Suppressor macrophage treated with lipopolysaccharide for 4 hours (primary cell): Measurements from ENCODE around the gene FUT7.
"Not testable (repeated sequence)": the region's sequence is repeated elsewhere in the genome, so short reads cannot be mapped to it uniquely, and the experiment has no call there.

ENCODE experiments used
- DNase-seq: peaks from one replicate; pipeline ENCODE4 v3.0.0-alpha.2; 2020

Gene FUT7

DNA sequence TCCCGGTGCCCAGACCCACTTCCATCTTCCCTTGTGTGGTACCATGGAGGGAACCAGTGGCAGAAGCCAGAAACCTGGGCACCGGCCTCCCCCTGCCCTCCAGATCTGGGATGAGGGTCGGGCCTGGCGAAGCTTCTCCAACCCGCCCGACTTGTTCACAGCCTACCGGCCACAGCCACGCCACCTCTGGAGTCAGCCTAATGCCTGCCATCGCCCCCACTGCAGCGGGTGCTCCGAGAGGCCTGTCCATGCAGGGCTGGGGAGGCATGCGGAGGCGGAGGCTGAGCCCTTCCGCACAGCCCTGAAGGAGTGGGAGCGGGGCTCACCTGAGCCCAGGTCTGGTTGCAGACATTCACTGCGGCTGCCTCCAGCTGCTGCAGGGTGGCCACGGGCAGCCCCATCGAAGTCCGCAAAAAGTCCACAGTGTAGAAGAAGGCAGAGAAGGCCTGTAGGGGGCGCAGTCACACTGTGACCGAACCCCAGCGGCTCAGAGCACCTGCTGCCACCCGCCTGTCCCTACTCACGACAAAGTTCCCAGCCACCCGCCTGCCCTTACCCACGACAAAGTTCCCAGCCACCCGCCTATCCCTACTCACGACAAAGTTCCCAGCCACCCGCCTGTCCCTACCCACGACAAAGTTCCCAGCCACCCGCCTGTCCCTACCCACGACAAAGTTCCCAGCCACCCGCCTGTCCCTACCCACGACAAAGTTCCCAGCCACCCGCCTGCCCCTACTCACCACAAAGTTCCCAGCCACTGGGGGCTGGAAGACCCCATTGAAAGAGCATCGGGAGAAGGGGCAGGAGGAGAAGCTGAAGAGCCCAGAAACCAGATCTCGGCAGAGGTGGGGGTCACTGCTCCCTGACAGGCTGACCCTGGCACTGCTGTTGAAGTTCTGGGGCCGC is 17.9 kb upstream of the FUT7 start:
- DNase-seq = peak; percentile 53

DNA sequence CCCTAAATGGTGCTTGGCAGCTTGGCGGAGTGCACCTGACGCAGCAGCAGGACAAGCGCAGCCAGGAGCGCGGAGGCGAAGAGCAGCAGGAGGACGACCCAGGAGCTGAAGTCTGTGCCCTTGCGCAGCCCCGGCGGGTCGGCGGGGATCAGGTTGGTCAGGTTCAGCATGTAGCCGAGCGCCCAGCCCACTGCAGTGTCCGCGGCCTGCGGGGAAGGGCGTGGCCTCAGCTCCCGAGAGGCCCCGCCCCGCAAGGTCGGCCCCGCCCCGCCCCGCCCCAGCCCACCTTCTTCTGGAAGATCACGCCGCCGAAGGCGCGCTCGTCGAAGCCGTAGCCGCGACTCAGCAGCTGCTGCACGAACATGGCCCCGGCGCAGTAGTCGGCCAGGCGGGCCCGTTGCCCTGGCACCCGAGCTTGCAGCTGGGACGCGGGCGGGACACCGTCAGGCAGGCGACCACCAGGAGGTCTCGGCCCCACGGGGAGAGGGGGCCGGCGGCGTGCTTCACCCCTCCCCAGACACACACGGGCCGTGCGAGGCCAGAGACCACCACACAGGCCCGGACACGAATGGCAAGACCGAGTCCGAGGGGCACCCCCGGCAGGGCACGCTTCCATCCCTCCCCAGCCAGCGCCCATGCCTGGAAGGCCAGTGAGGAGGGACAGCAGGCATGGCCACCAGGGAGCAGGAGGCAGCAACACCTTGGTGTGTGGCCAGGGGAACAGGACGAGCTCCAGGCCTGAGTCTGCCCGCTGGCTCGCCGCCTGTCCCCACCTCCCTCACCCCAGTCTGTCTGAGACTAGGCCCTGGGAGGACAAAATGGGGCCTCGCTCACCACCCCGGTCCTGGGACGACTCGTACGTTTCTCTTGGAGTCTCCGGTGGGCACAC is 17.0 kb upstream of the FUT7 start:
- DNase-seq = no peak

DNA sequence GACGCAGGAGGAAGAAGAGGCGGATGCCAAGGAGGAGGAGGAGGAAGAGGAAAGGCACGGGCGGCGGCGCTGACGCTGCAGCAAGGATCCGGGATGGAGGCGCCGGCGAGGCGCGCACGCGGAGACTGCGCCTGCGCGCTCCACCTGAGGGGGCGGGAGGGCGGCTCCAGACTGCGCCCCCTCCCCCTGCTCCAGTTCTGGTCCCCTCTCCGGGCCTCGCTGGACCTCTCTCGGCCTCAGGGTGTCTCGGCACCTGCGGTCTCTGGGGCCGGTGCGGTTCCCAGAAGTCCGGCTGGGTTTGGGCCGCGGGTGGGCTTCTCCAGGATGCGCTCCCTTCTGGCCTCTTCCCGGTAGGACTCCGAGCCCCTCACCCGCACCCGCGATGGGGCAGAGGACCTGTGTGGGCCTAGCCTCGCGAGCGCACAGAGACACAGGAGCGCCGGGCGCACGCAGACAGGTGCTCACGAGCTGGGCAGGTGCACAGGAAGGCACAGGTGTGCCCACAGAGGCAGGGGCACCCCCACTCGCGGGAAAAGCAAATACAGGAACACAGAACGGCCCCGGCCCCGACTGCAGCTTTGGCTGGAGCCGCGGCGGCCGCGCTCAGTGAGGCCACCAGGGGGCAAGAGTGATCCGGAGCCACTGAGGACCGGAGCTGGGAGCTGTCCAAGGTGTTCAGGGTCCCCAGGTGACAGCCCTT is 14.3 kb upstream of the FUT7 start, which contains the start of gene NPDC1:
NPDC1 (minus strand) TSS at position 90 of the 700 bp plus-strand sequence. CDS start 188 bp downstream, outside the sequence.
- DNase-seq = peak; percentile 78

DNA sequence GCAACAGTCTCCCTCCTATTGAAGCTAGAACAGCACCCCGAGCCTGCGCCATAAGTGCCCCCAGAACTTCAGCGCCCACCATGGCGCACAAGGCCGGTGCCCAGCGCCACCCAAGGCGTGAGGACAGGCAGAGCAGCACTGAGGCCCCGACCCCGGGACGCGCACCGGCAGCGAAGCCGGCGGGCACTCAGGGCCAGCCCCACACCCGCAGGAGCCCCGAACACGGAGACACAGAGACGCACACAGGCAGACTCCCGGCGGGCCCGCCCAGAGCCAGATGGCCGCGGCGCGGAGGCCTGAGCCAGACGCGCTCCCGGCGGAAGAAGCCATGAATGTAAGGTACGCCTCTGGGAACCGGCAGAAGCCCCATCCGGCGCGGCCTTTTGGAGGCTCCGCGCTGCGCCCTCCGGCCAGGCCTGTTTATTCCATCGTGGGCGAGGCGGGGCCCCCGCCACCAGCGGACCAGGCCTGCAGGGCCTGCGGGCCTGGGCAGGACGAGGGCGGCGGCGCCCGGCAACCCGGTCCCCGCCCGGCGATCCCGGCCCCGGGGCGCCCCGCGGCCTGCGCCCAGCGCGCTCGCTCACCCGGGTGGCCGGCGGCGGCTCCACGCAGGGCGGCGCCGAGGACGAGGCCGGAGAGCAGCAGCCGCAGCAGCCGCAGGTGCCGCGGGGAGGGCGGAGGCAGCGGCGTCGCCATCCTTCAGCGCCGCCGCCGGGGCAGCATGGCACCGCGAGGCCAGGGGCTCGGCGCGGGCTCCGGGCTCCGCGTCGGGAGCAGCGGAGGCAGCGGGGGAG is 13.6 kb upstream of the FUT7 start:
- no peak for DNase-seq

DNA sequence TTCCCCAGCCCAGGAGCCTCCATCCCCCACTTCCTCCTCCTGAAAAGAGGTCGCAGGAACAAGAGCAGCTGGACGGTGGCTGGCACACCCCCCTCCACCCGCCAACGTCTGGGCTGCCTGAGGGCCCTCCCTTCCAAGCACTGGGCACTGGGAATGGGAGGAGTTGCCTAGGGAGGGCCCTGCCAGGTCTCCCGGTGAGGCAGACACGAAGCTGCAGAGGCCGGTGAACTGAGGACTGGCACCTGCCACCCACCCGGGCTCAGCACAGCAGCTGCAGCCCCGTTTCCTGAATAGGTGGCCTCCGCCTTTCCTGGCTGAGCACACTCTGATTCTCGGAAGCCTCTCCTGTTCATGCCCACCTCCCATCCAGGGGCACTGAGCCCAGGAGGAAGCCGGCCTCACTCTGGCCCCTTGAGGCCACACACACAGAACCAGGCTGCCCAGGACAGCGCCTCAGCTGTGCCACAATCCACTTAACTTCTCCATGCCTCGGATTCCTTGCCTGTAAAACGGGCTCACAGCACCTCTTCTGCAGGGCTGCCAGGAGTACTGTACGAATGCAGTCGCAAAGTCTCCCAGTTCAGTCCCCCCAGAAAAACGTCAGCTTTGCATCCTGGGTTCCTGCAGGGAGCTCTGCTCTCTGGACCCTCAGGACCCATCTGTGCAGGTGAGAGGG is 12.8 kb upstream of the FUT7 start:
- DNase-seq = no peak

DNA sequence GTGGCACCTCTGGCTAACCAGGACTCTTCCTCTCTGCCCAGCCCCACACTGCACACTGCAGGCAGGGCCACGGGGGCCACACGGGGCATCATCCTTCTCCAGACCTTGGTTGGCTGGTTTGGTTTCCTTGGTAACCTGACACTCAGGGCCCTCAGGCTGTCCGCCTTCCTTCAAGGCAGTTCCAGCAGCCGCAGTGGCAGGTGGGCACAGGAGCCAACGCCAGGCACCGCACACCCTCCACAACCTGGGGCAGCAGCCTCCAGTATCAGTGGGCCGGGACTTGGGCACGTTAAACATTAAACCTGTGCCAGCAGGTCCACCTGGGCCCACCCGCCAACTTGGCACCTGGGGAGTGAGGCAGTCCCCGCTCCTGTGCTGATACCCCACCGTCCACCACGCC is 12.1 kb upstream of the FUT7 start:
- DNase-seq = no peak

DNA sequence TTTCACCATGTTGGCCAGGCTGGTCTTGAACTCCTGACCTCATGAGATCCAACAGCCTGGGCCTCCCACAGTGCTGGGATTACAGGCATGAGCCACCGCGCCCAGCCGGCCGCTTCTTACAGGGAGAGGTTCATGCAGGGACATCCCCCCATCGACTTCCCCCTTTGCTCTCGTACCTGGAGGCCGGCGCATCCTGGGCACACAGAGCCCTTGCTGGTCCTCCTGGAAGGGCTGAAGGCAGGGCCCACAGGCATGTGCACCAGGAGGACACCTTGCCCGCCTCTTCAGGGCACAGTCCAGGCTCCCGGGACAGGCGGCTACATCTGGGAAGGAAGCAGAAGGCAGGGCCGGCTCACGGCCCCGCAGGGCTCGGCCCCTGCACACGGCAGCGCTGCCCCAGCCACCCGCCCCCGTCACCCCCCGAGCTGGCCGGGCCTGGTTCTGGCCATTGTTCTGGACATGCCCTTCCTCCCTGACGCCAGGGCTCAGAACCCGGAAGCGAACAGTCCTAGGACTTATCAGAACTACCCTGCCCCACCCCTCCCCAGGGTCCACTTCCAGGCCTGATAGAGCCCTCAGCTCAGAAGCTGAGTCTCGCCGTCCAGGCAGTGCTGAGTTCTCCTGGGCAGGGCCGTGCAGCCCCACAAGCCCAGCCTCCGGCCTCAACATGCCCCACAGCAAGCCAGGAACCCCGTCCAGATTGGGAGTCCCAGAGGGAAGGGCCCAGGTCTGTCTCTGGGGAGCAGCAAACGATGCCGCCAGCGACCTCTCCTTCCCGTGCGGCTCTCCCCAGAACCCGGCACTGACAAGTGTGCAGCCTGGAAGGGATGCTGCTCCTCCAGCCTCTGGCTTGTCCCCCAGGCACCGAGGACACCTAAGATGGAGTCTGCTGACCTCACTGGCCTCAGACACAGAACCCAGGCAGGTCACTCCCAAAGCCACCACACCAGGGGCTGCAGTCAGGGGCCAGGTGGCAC is 11.2 kb upstream of the FUT7 start:
- no peak for DNase-seq

DNA sequence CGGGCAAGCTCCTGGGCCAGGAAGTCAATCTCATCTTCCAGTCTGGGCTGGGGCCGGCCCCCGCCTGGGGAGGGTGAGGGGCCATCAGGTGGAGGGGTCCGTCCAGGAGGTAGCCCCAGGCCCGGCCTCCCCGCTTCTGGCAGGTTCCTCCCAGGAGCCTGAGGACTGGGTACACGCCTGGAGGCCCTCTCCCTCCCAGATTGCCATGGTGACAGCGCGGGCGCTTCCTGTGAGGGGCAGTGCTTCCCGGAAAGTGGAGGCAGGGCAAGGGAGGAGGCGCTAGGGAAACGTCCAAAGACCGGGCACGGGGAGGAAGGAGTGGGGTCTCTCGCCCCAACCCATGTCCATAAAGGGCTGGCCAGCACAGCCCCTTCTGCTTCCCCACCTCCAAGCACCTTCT is 9.2 kb upstream of the FUT7 start:
- DNase-seq = no peak

DNA sequence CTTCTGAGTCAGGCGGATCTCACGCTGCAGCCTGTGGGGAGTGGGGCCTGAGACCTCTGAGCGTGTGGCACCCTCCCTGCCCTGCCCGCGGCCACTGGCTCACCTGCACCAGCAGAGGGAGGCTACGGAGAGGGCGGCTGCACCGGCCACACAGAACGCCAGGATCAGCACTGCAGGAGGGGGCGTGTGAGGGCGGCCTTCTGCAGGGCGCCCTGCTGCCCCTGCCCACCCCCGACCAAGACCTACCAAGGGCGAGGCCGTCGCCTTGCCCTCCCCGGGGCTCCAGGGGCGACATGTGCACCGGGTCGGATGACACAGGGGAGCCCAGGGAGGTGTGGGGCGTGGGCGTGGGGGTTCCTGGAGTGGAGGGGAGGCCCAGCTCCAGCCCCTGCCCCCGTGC is 8.7 kb upstream of the FUT7 start:
- no peak for DNase-seq

DNA sequence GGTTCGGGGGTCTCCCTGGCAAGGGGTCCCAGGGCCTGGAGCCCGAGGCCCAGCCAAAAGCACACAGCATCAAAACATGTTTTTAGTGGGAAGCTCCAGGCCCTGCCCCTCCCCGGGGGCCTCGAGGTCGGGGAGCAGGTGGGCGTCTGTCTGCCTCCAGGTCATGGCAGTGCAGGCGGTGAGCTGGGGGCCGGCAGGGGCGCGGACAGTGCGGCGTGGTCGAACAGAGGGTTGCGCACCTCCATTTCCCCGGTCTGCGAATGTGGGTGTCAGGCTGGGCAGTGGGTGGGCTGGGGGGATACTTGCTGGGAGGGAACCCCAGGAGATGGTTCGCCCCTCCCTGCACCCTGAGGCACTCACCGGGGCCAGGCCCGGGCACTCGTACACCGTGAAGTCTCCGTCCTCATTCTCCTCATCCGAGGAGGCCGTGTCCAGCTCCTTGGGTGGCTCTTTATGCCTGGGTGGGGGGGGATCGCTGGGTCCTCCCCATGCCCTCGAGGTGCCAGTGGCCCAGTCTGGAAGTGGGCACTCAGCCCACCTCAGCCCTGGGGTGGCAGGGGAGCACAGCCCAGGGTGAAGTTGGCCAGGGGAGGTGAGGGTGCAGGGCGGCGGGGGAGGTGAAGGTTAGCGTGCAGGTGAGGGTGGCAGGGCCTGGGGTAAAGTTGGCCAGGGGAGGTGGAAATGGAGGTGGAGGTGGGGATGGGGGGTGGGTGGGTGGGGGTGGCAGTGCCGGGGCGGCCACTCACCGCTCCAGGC is 7.9 kb upstream of the FUT7 start:
- no peak for DNase-seq

DNA sequence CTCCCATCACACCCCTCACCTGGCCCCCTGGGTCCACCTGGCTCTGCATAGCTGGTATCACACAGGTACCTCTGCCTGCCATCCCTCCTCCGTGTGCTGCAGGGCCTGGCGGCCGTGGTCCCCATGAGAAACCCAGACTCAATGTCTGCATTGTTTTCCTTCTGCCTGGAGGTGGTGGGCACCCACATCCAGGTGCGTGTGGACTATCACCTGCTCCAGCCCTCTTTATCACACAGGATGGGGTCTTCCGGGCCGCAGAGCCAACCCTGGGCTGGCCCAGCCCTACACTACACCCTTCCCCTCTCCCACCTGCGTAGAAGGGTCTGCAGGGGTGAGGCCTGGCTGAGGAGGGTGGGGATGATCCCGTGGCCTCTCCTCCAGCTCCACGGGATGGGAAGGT is 7.0 kb upstream of the FUT7 start:
- no peak for DNase-seq

DNA sequence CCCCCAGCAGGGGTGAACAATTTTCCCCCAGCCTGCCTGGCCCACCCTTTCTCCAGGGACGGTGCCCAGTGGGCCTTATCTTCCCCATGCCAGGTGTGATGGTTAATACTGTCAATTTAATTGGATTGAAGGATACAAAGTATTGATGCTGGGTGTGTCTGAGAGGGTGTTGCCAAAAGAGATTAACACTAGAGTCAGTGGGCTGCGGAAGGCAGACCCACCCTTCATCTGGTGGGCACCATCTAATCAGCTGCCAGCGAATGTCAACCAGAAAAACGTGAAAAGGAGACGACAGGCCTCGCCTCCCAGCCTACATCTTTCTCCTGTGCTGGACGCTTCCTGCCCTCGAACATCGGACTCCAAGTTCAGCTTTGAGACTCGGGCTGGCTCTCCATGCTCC is 5.6 kb upstream of the FUT7 start:
- no peak for DNase-seq

DNA sequence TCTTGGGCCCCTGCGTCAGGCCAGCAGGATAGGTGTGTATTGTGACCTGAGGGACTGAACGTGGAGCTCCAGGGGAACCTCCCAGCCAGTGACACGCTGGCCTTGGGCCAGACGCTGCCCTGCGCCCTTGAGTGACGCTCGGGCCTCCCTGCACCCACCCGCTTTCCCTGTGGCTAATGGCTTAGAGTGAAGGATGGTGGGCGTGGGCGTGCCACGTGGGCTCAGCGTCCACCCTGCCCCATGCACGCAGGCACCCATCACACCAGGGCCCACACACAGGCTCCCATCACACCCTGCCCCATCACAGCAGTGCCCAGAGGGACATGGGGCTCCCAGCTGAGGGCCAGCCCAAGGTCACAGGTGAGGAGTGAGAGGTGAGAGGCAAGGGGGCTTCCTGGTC is 5.1 kb upstream of the FUT7 start:
- DNase-seq = no peak

DNA sequence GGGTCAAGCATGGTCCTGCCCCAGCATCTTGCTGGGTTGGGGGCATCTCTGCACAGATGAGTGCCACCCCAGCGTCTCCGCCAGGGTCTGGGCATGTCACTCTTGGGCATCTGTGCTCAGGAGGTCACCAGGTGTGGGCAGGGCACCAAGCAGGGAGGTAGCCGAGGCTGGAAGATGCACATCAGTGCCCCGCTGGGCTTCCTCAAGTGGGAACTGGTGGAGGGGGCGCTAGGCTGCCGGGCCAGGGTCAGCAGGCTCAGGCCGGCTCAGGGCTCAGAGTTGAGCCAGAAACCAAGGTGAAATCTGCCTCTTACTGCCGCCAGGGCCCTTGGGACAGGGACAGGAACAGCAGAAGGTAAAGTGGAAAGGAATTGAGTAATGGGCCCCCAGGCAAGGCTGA is 4.0 kb upstream of the FUT7 start:
- DNase-seq = no peak

DNA sequence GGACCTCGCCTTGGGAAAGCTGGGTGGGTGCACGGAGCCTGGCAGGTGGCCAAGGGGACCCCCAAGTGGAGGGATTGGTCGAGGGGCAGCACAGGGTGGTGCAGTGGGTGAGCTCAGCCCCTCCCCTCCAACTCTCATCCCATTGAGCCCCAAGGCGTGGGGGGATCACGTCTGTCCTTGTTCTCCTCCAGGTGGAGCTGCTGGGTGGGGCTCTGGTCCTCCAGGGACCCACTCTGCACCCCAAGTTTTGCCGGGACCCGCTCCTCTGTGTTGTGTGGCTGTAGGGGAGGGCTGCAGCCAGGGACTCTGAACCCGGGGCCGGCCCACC is 3.6 kb upstream of the FUT7 start:
- no peak for DNase-seq

DNA sequence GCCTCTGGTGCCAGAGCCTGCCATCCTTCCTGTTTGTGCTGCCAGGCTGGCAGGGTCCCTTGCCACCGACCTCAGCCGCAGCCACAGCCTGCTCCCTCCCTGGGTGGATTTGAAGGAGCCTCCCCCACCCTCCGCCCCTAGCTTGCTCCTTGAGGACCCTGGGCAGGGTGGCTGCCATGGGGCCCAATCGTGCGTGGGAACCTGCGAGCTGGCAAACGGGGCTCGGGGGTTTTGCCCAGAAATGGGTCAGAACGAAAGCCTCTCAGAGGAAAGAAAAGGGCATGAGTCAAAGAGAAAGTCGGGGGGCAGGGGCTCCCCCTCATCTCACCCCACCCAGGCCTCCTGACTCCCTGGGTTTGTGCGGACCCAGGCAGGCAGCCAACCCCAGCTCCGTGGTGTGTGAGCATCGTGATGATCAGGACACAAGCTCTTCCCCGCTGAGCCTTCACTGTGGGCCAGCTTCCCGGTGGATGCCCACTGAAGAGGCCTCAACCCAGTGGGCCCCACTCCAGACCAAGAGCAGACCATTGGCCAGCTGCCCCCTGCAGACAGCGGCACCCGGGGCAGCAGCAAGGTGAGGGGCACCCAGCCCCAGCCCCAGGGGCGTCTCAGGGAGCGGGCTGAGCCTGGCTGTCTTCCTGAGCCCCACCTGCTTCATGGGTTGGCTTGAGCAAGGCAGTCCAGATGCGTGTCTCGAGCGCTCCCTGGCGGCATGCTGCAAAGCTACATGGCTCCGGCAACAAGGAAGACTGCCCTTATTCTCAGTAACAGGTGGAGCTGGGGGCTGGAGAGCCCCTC is 3.0 kb upstream of the FUT7 start:
- peak; percentile 89 for DNase-seq

DNA sequence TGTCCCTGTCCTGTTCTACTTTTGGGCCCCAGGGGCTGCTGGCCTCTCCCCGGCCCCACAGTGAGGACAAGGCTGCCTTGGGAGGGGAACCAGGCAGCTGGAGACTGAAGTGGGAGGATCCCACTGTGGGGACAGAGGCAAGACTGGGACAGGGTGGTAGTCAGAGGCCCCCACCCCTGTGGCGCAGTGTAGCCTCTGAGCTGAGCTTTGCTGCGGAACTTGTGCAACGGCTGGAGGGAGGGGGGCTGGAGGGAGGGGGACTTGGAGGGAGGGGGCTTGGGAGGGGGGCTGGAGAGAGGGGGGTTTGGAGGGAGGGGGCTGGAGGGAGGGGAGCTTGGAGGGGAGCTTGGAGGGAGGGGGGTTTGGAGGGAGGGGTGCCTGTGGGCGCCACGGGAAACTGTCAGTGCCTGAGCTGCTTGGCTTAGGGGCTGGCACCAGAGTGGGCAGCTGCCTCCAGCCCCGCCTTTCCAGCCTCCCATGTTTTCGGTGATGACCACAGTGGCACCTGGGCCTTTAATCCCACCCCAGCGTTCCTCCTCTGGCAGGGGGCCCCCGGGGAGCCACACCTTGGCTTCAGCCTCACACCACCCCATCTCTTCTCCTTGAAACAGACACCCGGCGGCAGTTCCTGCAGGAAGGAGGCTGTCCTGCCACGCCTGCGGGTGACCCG is 2.3 kb upstream of the FUT7 start:
- peak; percentile 58 for DNase-seq

DNA sequence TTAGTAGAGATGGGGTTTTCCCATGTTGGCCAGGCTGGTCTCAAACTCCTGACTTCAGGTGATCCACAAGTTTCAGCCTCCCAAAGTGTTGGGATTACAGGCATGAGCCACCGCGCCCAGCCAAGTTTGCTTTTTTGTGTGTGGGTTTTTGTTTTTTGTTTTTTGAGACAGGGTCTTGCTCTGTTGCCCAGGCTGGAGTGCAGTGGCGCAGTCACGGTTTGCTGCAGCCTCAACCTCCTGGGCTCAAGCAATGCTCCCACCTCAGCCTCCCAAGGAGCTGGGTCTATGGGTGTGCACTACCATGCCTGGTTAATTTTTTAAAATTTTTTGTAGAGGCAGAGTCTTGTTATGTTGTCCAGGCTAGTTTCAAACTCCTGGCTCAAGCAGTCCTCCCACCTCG is 1.6 kb upstream of the FUT7 start:
- not testable (repeated sequence) for DNase-seq
